Spleen (tissue), 7 donors: ENCODE measurements around the gene CLCN7.

ENCODE experiments used
- CTCF ChIP-seq, 11 experiments: fragments of 200-600 bp in 7 of 11; fragments of 450-650 bp in 4 of 11; sonication (generic) in 4 of 11; IDR thresholded peaks in 8 of 11; conservative IDR thresholded peaks in 3 of 11; 1 replicate in 7 of 11; 2 replicates in 4 of 11; pipeline versions ENCODE4 v1.4.0 to v1.8.0; 2016 to 2021; ENCODE audit warnings: antibody characterized with exemption in 11 of 11, inconsistent platforms in 4 of 11, mild to moderate bottlenecking in 1 of 11
- POLR2A ChIP-seq, 3 donors: fragments of 450-650 bp; IDR thresholded peaks; one replicate each; pipeline ENCODE4 v1.5.1; 2017; ENCODE audit warnings: antibody characterized with exemption in 3 of 3, mild to moderate bottlenecking in 1 of 3
- POLR2AphosphoS5 ChIP-seq, 3 donors: sonication (generic); formaldehyde crosslinking; IDR thresholded peaks; one replicate each; pipeline ENCODE4 v1.5.1; 2017; ENCODE audit warnings: antibody characterized with exemption in 3 of 3
- donor health status: DM: no; HTN: no; CAD: no; lungs with moderate emphysema.
- donor health status: DM: no; HTN: no; CAD: no.
- donor health status: DM: no; HTN: no; CAD: no.

GRCh38 chr16:1474082-1474795 lies 589 bp downstream of the CLCN7 start:
- TF ChIP-seq CTCF (IDR thresholded peaks at IDR 0.05 in 8 of 11, conservative IDR thresholded peaks at IDR 0.05 in 3 of 11) (no peak), POLR2AphosphoS5 (IDR thresholded peaks at IDR 0.05) (no peak), POLR2A (IDR thresholded peaks at IDR 0.05) (no peak)
